Measurements from ENCODE around the gene ANTKMT.

The ANTKMT gene

GRCh38 chr16:720990-721764 is at the start of gene ANTKMT:
Gene ANTKMT, plus strand, starts transcription at chr16:721146. Its CDS starts 129 bp downstream, at chr16:721275.
- DNase-seq: peak; percentile 92

GRCh38 chr16:671353-672131 is 49.4 kb upstream of the ANTKMT start:
- DNase-seq: no peak

GRCh38 chr16:672371-672770 is 48.6 kb upstream of the ANTKMT start:
- DNase-seq: no peak

- no peak for DNase-seq
Observed at GRCh38 chr16:672851-673250, 48.1 kb upstream of the ANTKMT start.

GRCh38 chr16:673399-673991 is 47.5 kb upstream of the ANTKMT start:
- no peak for DNase-seq

GRCh38 chr16:674214-674881 is 46.6 kb upstream of the ANTKMT start:
- DNase-seq: no peak

GRCh38 chr16:674968-675883 is 45.7 kb upstream of the ANTKMT start, which contains the start of gene RHBDL1:
Gene RHBDL1, plus strand, starts transcription at chr16:675671. Its CDS starts 120 bp downstream, at chr16:675791.
- peak; percentile 82 for DNase-seq

- DNase-seq: no peak
Observed at GRCh38 chr16:675884-676564, 44.9 kb upstream of the ANTKMT start.

- DNase-seq: no peak
Observed at GRCh38 chr16:676565-676902, 44.4 kb upstream of the ANTKMT start.

- DNase-seq: no peak
Observed at GRCh38 chr16:676913-677312, 44.0 kb upstream of the ANTKMT start.

- DNase-seq: no peak
Observed at GRCh38 chr16:677316-678190, 43.4 kb upstream of the ANTKMT start.

- no peak for DNase-seq
Observed at GRCh38 chr16:678209-678857, 42.6 kb upstream of the ANTKMT start.

- peak; percentile 90 for DNase-seq
Observed at GRCh38 chr16:678858-679813, 41.8 kb upstream of the ANTKMT start.

GRCh38 chr16:679814-680624 is 40.9 kb upstream of the ANTKMT start, which contains the start of gene STUB1:
Gene STUB1, plus strand, starts transcription at chr16:680410. Its CDS starts 116 bp downstream, at chr16:680526.
- DNase-seq: peak; percentile 96

GRCh38 chr16:680625-680945 is 40.4 kb upstream of the ANTKMT start:
- no peak for DNase-seq

- DNase-seq: peak; percentile 70
Observed at GRCh38 chr16:680967-681745, 39.8 kb upstream of the ANTKMT start.
